ENCODE measurements around the gene CD101.

CD101 gene

GRCh38 chr1:117003223-117003875, 1.8 kb downstream of the CD101 start:
- Histone ChIP-seq H3K27me3 (ENCODE audit: insufficient read depth, poor library complexity, severe bottlenecking) (no peaks in the 10 kb centered on the region), H3K9me3 (ENCODE audit: severe bottlenecking) (no peaks in the 10 kb centered on the region), H3K36me3 (ENCODE audit: low read depth) (no peaks in the 10 kb centered on the region), H3K4me3 (ENCODE audit: severe bottlenecking) (no peak overlapping the region), H3K27ac (ENCODE audit: poor library complexity, severe bottlenecking) (no peak overlapping the region), H3K4me1 (ENCODE audit: insufficient read depth, poor library complexity, severe bottlenecking) (peaks cover 13% of the 10 kb centered on the region)
- ATAC-seq (ENCODE audit: low read depth) (no peak), DNase-seq (ENCODE audit: low spot score) (no peak)
- no peak for TF ChIP-seq CTCF (IDR thresholded peaks at IDR 0.05; ENCODE audit: poor library complexity, severe bottlenecking)

- DNase-seq (ENCODE audit: low spot score): no peak
- ATAC-seq (ENCODE audit: low read depth): peak; percentile 29; the same call in 2 of the 3 replicates
- H3K4me3 ChIP-seq (ENCODE audit: severe bottlenecking): no peak overlapping the region
- no peaks in the 10 kb centered on the region for H3K9me3 ChIP-seq (ENCODE audit: severe bottlenecking)
- H3K27ac ChIP-seq (ENCODE audit: poor library complexity, severe bottlenecking): peak overlapping the region; percentile 12
- no peak for TF ChIP-seq CTCF (IDR thresholded peaks at IDR 0.05; ENCODE audit: poor library complexity, severe bottlenecking)
- H3K27me3 ChIP-seq (ENCODE audit: insufficient read depth, poor library complexity, severe bottlenecking): no peaks in the 10 kb centered on the region
- H3K36me3 ChIP-seq (ENCODE audit: low read depth): no peaks in the 10 kb centered on the region
- H3K4me1 ChIP-seq (ENCODE audit: insufficient read depth, poor library complexity, severe bottlenecking): peaks cover 13% of the 10 kb centered on the region
Measured at GRCh38 chr1:117007719-117008013, 6.1 kb downstream of the CD101 start.

- Histone ChIP-seq H3K9me3 (ENCODE audit: severe bottlenecking) (no peaks in the 10 kb centered on the region), H3K27me3 (ENCODE audit: insufficient read depth, poor library complexity, severe bottlenecking) (no peaks in the 10 kb centered on the region), H3K4me1 (ENCODE audit: insufficient read depth, poor library complexity, severe bottlenecking) (peaks cover 13% of the 10 kb centered on the region), H3K27ac (ENCODE audit: poor library complexity, severe bottlenecking) (no peak overlapping the region), H3K4me3 (ENCODE audit: severe bottlenecking) (no peak overlapping the region), H3K36me3 (ENCODE audit: low read depth) (no peaks in the 10 kb centered on the region)
- ATAC-seq (ENCODE audit: low read depth): no peak
- no peak for TF ChIP-seq CTCF (IDR thresholded peaks at IDR 0.05; ENCODE audit: poor library complexity, severe bottlenecking)
- DNase-seq (ENCODE audit: low spot score): no peak
Measured at GRCh38 chr1:117008656-117009055, 7.1 kb downstream of the CD101 start.

- ATAC-seq (ENCODE audit: low read depth) (no peak), DNase-seq (ENCODE audit: low spot score) (no peak)
- no peaks in the 10 kb centered on the region for H3K36me3 ChIP-seq (ENCODE audit: low read depth)
- H3K27me3 ChIP-seq (ENCODE audit: insufficient read depth, poor library complexity, severe bottlenecking): no peaks in the 10 kb centered on the region
- H3K9me3 ChIP-seq (ENCODE audit: severe bottlenecking): no peaks in the 10 kb centered on the region
- H3K4me1 ChIP-seq (ENCODE audit: insufficient read depth, poor library complexity, severe bottlenecking): peaks cover 13% of the 10 kb centered on the region
- H3K4me3 ChIP-seq (ENCODE audit: severe bottlenecking): no peak overlapping the region
- no peak overlapping the region for H3K27ac ChIP-seq (ENCODE audit: poor library complexity, severe bottlenecking)
- TF ChIP-seq CTCF (IDR thresholded peaks at IDR 0.05; ENCODE audit: poor library complexity, severe bottlenecking): no peak
Measured at GRCh38 chr1:117009132-117009531, 7.6 kb downstream of the CD101 start.

GRCh38 chr1:117010310-117010969, 8.9 kb downstream of the CD101 start:
- H3K4me1 ChIP-seq (ENCODE audit: insufficient read depth, poor library complexity, severe bottlenecking): peaks cover 13% of the 10 kb centered on the region
- TF ChIP-seq CTCF (IDR thresholded peaks at IDR 0.05; ENCODE audit: poor library complexity, severe bottlenecking): no peak
- DNase-seq (ENCODE audit: low spot score) (no peak), ATAC-seq (ENCODE audit: low read depth) (no peak)
- H3K27ac ChIP-seq (ENCODE audit: poor library complexity, severe bottlenecking): no peak overlapping the region
- H3K9me3 ChIP-seq (ENCODE audit: severe bottlenecking): no peaks in the 10 kb centered on the region
- no peaks in the 10 kb centered on the region for H3K36me3 ChIP-seq (ENCODE audit: low read depth)
- no peaks in the 10 kb centered on the region for H3K27me3 ChIP-seq (ENCODE audit: insufficient read depth, poor library complexity, severe bottlenecking)
- no peak overlapping the region for H3K4me3 ChIP-seq (ENCODE audit: severe bottlenecking)

Measured in RWPE2 (cell line).